Measurements from ENCODE around the gene CSF1R.
"Not testable (repeated sequence)": the region's sequence is repeated elsewhere in the genome, so short reads cannot be mapped to it uniquely, and the experiment has no call there.

Gene CSF1R

DNA sequence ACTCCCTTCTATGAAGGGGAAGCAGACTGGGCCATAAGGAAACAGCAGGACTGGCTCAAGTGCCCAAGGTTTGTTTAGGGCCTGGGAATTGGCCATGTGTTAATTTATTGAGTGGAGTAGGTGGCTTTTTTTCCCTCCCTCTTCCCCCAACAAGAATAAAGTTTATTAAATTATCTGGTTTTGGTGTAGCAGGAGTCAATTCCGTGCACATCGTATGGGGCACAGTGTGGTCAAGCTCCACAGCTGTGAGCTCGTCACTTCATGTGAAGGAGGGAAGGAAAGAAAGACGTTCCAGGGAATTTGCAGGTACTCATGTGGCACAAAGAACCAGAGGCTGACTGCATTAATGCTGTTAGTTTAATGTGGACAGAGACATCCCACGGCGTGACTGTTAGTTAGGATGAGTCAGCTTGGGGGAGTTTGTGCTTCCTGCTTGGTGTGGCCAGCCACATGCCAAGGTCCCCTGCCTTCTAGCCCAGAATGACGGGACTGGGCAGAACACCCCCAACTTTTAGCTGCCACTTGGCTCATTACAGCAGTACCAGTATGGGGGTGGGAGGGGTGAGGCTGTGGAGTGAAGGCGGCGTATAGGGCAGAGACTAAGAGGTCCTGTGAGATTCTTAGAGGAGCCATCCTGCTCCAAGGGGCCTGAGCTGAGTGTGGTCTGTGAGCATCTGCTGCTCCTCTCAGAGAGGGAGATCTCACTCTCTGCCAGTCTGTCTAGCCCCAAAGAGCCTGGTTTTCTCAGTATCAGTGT lies 33.2 kb downstream of the CSF1R start:
- DNase-seq (ENCODE audit: low spot score), result no peak

GRCh38 chr5:150052226-150052955 lies 34.0 kb downstream of the CSF1R start:
- no peak for DNase-seq (ENCODE audit: low spot score)
- TF ChIP-seq CTCF (IDR thresholded peaks at IDR 0.05; ENCODE audit: extremely low read depth, missing control alignments), result no peak

More for the DNA sequence above, 33.2 kb downstream of the CSF1R start:
- TF ChIP-seq CTCF (IDR thresholded peaks at IDR 0.05; ENCODE audit: extremely low read depth, missing control alignments), result no peak

GRCh38 chr5:150051657-150052195 lies 34.6 kb downstream of the CSF1R start:
- no peak for DNase-seq (ENCODE audit: low spot score)
- no peak for TF ChIP-seq CTCF (IDR thresholded peaks at IDR 0.05; ENCODE audit: extremely low read depth, missing control alignments)

DNA sequence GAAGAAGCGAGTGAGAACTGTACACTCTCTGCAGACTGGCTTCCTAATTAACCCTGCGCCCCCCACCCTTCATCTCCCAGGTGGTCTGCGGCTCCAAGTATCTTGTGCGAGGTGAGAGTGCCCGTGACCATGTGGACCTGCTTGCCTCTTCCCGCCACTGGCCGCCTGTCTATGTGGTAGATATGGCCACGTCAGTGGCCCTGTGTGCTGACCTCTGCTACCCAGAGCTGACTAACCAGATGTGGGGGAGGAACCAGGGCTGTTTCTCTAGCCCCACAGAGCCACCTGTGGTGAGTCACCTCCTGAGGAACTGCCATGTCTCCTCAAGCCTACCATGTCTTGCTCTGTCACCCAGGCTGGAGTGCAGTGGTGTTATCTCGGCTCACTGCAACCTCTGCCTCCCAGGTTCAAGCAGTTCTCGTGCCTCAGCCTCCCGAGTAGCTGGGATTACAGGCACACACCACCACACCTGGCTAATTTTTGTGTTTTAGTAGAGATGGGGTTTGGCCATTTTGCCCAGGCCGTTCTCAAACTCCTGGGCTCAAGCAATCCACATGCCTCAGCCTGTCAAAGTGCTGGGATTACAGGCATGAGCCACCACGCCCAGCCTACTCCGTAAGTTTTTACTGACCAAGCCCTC lies 36.1 kb downstream of the CSF1R start:
- DNase-seq (ENCODE audit: low spot score), result not testable (repeated sequence)

GRCh38 chr5:150046031-150046430 lies 40.3 kb downstream of the CSF1R start:
- no peak for TF ChIP-seq CTCF (IDR thresholded peaks at IDR 0.05; ENCODE audit: extremely low read depth, missing control alignments)
- DNase-seq (ENCODE audit: low spot score), result no peak

GRCh38 chr5:150045549-150045948 lies 40.8 kb downstream of the CSF1R start:
- no peak for TF ChIP-seq CTCF (IDR thresholded peaks at IDR 0.05; ENCODE audit: extremely low read depth, missing control alignments)
- DNase-seq (ENCODE audit: low spot score), result no peak

DNA sequence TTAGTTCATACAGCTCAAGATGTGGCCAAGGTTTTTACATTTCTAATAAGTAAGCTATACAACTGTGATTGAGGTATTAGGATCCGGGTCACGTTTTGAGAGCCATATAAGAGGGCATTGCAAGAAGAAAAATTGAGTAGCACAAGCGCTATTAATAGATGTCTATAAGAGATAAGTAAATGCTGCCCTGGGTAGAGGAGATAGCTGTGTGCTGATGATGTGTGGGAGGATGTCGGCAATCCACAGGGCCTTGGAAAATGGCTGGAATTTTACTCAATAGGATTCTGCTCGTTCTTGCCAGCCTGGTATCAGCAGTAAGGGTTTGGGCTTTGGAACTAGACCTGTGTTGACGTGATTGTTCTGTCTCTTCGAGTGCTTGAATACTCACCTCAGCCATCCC lies 41.6 kb downstream of the CSF1R start:
- DNase-seq (ENCODE audit: low spot score), result no peak
- TF ChIP-seq CTCF (IDR thresholded peaks at IDR 0.05; ENCODE audit: extremely low read depth, missing control alignments), result no peak

Data from GM20000 (cell line).